Mucosa of descending colon (tissue), 3 donors: ENCODE results near the gene SLC5A10. TPM values are rescaled to one million over a fixed set of nuclear protein-coding genes. Genes with fewer than 3 reads are reported as not detected.

Experiments
- ATAC-seq: fragments of 200-7000 bp; cut with Tn5 transposase; one replicate; pipeline ENCODE4 v1.9.1; 2020; ENCODE audit warnings: mild to moderate bottlenecking, moderate library complexity
- DNase-seq, 3 donors: peaks; one replicate each; pipeline ENCODE4 v3.0.0-alpha.2; 2020
- H3K36me3 ChIP-seq: fragments of 200-600 bp; one replicate; pipeline ENCODE4 v1.8.0; 2021; ENCODE audit warnings: low read depth, mild to moderate bottlenecking
- H3K4me1 ChIP-seq: fragments of 200-600 bp; one replicate; pipeline ENCODE4 v1.8.0; 2021; ENCODE audit warnings: low read depth, mild to moderate bottlenecking
- H3K4me3 ChIP-seq: fragments of 200-600 bp; one replicate; pipeline ENCODE4 v1.8.0; 2021; ENCODE audit warnings: mild to moderate bottlenecking
- H3K9me3 ChIP-seq: fragments of 200-600 bp; one replicate; pipeline ENCODE4 v1.8.0; 2021; ENCODE audit warnings: mild to moderate bottlenecking
- intact Hi-C, 2 donors: fragments of 100-400 bp; cut with DNase I in 1 of 2; cut with micrococcal nuclease in 1 of 2; formaldehyde crosslinking; loops; one replicate each; pipeline versions ENCODE4 v1.11.0 to v1.11.1; 2022; cut with DNase I, micrococcal nuclease
- total RNA-seq, 3 donors: library from RNA; stranded (reverse); fragmentation: NEBNext Ultra II Directional in 2 of 3; extraction: Animal tissue kit (Norgen Biotek cat#: 25700) in 2 of 3; gene quantifications; one replicate each; pipeline versions ENCODE4 v1.2.1 to v1.2.4, GENCODE V29; 2021 to 2023
- TF ChIP-seq, protein P1 (sequence below): fragments of 200-600 bp; IDR thresholded peaks from one replicate; pipeline ENCODE4 v1.8.0; 2022; ENCODE audit warnings: antibody characterized with exemption, mild to moderate bottlenecking
- donor health status: DM: no; HTN: no; CAD: no; lungs with moderate emphysema.
- donor health status: DM: no; HTN: no; CAD: no.
- donor health status: DM: no; HTN: yes; CAD: no.

The SLC5A10 gene
- total RNA-seq, 3 donors from 2014 or later: 0.12 TPM; not detected in 2

- DNase-seq (peak in 2 of 3 donors; percentile 31 to 34), ATAC-seq (no peak)
- Histone ChIP-seq H3K4me3 (no peak overlapping the region), H3K9me3 (no peaks in the 10 kb centered on the region), H3K4me1 (peaks cover 28% of the 10 kb centered on the region), H3K36me3 (peaks cover 6% of the 10 kb centered on the region)
- intact Hi-C loops: no loop called here
- TF ChIP-seq, protein P1, sequence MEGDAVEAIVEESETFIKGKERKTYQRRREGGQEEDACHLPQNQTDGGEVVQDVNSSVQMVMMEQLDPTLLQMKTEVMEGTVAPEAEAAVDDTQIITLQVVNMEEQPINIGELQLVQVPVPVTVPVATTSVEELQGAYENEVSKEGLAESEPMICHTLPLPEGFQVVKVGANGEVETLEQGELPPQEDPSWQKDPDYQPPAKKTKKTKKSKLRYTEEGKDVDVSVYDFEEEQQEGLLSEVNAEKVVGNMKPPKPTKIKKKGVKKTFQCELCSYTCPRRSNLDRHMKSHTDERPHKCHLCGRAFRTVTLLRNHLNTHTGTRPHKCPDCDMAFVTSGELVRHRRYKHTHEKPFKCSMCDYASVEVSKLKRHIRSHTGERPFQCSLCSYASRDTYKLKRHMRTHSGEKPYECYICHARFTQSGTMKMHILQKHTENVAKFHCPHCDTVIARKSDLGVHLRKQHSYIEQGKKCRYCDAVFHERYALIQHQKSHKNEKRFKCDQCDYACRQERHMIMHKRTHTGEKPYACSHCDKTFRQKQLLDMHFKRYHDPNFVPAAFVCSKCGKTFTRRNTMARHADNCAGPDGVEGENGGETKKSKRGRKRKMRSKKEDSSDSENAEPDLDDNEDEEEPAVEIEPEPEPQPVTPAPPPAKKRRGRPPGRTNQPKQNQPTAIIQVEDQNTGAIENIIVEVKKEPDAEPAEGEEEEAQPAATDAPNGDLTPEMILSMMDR: no peak
Measured at GRCh38 chr17:18987230-18987610, 35.3 kb downstream of the SLC5A10 start.

DNA sequence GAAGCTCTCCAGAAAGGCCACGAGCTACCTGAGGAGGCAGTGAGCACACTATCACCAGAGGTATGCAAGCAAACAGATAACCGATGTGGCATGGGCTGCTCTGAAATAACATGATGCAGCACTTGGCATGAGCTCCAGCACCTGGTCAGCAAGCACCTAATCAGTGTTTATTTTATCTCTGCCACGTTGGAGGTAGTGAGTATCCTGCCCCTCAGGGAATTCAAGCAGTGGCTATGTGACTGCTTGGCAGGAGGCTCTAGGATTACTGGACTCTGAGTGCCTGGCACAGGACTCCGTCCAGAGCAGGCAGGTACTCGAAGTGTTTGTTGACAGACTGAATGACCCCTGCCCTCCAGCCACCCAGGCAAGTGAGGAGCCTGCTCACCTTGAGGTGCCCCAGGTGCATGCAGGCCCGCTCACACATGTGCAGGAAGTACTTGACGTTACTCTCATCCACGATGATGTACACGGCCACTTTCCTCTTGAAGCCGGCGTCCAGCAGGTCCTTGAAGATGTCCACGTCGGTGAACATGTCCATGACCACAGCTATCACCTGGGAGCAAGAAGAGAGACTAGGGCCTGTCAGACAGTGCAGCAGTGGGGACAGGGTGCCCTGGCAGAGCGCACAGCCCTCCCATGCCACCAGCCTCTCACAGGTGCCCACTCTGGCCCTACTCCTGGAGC lies 36.0 kb downstream of the SLC5A10 start:
- DNase-seq (peak in 1 of 3 donors; percentile 35), ATAC-seq (no peak)
- intact Hi-C loops: no loop called here
- Histone ChIP-seq H3K4me3 (no peak overlapping the region), H3K36me3 (peaks cover 6% of the 10 kb centered on the region), H3K4me1 (peaks cover 24% of the 10 kb centered on the region), H3K9me3 (no peaks in the 10 kb centered on the region)
- TF ChIP-seq, protein P1: no peak

DNA sequence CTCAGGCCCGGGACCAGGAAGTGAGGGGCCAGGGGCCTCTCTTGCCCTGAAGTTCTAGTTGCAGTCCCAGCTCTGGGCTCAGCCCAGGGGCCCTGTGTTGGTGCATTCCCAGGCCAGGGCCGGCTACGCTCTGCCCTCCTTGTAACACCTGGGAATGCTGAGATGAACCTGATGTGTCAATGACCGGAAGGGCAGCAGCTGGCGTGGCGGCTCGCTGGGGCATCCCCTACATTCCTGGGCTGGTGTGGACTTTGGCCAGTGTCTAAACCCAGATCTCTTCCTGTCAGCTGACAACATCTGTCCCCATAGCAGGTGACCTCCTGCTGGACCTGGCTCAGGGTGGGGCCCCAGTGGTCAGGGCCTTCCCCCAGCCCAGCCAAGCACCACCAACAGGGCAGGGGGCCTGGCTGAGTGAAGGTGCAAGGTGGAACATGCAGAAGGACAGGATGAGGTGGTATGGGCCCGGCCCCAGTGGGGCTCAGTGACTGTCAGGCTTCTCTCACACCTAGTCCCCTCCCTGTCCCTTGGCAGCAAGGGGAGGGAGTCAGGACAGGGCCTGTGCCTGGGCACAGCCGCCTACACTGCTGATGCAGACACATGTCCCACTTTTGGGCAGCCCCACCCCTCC lies 36.7 kb downstream of the SLC5A10 start:
- DNase-seq (peak; percentile 84 to 86 (median 86)), ATAC-seq (peak; percentile 90)
- H3K9me3 ChIP-seq: no peaks in the 10 kb centered on the region
- H3K4me3 ChIP-seq: no peak overlapping the region
- TF ChIP-seq, protein P1: no peak
- intact Hi-C loops: no loop called here
- peaks cover 27% of the 10 kb centered on the region for H3K4me1 ChIP-seq
- peaks cover 6% of the 10 kb centered on the region for H3K36me3 ChIP-seq

DNA sequence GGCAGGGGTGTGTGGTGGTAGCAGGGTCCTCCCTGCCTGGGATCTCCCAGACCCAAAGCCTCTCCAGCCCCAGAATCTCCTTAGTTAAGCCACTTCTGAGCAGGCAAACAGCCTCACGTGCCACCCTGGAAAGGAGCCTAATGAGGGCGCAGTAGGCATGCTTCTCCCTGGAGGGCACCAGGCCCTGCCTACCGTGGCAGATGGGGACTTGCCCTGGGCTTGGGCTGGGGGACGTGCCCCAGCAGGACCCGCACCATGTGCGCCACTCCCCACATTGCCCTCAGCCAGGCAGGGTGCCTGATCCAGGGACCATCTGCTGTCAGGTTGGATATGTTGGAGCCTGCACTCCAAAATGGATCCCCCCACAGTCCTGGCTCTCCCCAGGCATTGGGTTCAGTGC lies 38.4 kb downstream of the SLC5A10 start:
- intact Hi-C loops: no loop called here
- TF ChIP-seq, protein P1: no peak
- H3K36me3 ChIP-seq: peaks cover 6% of the 10 kb centered on the region
- H3K4me1 ChIP-seq: peaks cover 35% of the 10 kb centered on the region
- no peak overlapping the region for H3K4me3 ChIP-seq
- ATAC-seq (no peak), DNase-seq (peak in 2 of 3 donors; percentile 30 to 38)
- no peaks in the 10 kb centered on the region for H3K9me3 ChIP-seq

DNA sequence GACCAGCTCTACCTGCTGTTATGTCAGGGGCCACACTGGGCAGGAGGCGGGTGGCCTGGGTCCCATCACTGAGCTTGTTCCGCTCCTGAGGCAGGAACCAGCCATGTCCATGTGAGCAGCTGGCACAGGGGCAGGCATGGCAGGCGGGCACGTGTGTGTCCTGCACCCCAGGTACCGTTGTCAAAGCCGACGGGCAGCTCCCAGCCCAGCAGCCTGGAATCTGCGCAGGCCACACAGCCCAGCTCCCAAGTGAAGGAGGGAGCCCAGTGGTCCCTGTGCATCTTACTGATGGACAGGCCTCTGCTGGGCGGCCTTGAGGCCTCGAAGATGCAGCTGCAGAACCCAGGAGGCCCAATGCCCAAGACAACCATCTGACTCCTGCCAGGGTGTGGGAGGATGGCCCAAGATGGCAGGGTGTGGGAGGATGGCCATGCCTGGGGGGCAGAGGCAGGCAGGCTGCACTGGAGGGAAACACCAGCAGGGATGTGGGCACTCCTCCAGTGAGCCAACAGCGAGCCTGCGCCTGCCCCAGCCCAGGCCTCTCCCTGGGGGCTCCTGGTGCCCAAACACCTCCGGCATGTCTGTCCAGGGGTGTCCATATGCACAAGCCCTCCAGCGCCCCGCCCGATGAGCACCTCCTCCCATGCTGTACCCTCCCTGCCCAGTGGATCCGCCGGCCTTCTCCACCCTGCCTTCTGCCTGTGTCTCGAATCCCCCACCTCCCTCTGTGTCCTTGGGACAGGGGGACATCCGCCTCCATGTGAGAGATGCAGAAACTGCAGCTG lies 39.8 kb downstream of the SLC5A10 start:
- H3K4me1 ChIP-seq: peaks cover 35% of the 10 kb centered on the region
- H3K9me3 ChIP-seq: no peaks in the 10 kb centered on the region
- ATAC-seq: no peak
- peaks cover 6% of the 10 kb centered on the region for H3K36me3 ChIP-seq
- intact Hi-C loops: no loop called here
- TF ChIP-seq, protein P1: no peak
- H3K4me3 ChIP-seq: no peak overlapping the region
- DNase-seq: peak in 2 of 3 donors; percentile 37 to 51
